GM23248 (cell line): ENCODE measurements around the gene TJP3. TPM values are rescaled to one million over a fixed set of nuclear protein-coding genes. Genes with fewer than 3 reads are reported as not detected.

Experiments used
- DNase-seq: peaks from one replicate; pipeline ENCODE4 v3.0.0-alpha.2; 2015
- H2AFZ ChIP-seq: fragments of 200-600 bp; sonication (generic); 2 replicates; pipeline ENCODE4 v1.6.1; 2016; ENCODE audit warnings: antibody characterized with exemption
- H3F3A ChIP-seq: fragments of 200-600 bp; sonication (generic); 2 replicates; pipeline ENCODE4 v1.6.1; 2016; ENCODE audit warnings: mild to moderate bottlenecking, antibody characterized with exemption, mixed run types; ENCODE audit not compliant: insufficient read depth
- H3K27ac ChIP-seq: fragments of 200-600 bp; sonication (generic); 2 replicates; pipeline ENCODE4 v1.5.1; 2016; ENCODE audit warnings: mild to moderate bottlenecking
- H3K27me3 ChIP-seq: fragments of 200-600 bp; sonication (generic); replicated peaks from 2 replicates; pipeline ENCODE4 v1.6.1; 2016; ENCODE audit warnings: mild to moderate bottlenecking; ENCODE audit not compliant: insufficient read depth
- H3K36me3 ChIP-seq: fragments of 200-600 bp; sonication (generic); 2 replicates; pipeline ENCODE4 v1.6.1; 2016; ENCODE audit warnings: low read depth, mild to moderate bottlenecking
- H3K4me1 ChIP-seq: fragments of 200-600 bp; sonication (generic); 2 replicates; pipeline ENCODE4 v1.6.1; 2016; ENCODE audit warnings: mild to moderate bottlenecking; ENCODE audit not compliant: insufficient read depth
- H3K4me2 ChIP-seq: fragments of 200-600 bp; sonication (generic); one replicate; pipeline ENCODE4 v1.6.1; 2016; ENCODE audit warnings: mild to moderate bottlenecking; ENCODE audit not compliant: unreplicated experiment
- H3K4me3 ChIP-seq: fragments of 200-600 bp; sonication (generic); 2 replicates; pipeline ENCODE4 v1.5.1; 2016; ENCODE audit warnings: mild to moderate bottlenecking
- H3K79me2 ChIP-seq: fragments of 200-600 bp; sonication (generic); 2 replicates; pipeline ENCODE4 v1.6.1; 2016; ENCODE audit warnings: mild to moderate bottlenecking; ENCODE audit not compliant: insufficient read depth
- H3K9ac ChIP-seq: fragments of 200-600 bp; sonication (generic); 2 replicates; pipeline ENCODE4 v1.6.1; 2016; ENCODE audit warnings: mild to moderate bottlenecking
- H3K9me2 ChIP-seq: fragments of 200-600 bp; sonication (generic); 2 replicates; pipeline ENCODE4 v1.6.1; 2016; ENCODE audit warnings: mixed run types, mild to moderate bottlenecking, moderate library complexity; ENCODE audit not compliant: insufficient read depth
- H3K9me3 ChIP-seq: fragments of 200-600 bp; sonication (generic); one replicate; pipeline ENCODE4 v1.6.1; 2017; ENCODE audit warnings: low read depth
- H4K20me1 ChIP-seq: fragments of 200-600 bp; sonication (generic); 2 replicates; pipeline ENCODE4 v1.6.0; 2016; ENCODE audit not compliant: insufficient read depth
- EZH2 ChIP-seq: fragments of 200-600 bp; sonication (generic); IDR thresholded peaks from 2 replicates; pipeline ENCODE4 v1.6.1; 2018; ENCODE audit warnings: antibody characterized with exemption, mild to moderate bottlenecking; ENCODE audit not compliant: insufficient read depth, poor library complexity, severe bottlenecking
- EZH2phosphoT487 ChIP-seq: fragments of 200-600 bp; sonication (generic); IDR thresholded peaks from 2 replicates; pipeline ENCODE4 v1.6.1; 2018; ENCODE audit warnings: antibody characterized with exemption, moderate library complexity, mild to moderate bottlenecking, low read depth; ENCODE audit not compliant: insufficient read depth
- WGBS, 2 experiments: methylation state at CpG; one replicate each; pipeline ENCODE4 v1.1.6; 2015 to 2017; ENCODE audit warnings: low lambda C conversion rate in 2 of 2, low coverage in 1 of 2; ENCODE audit errors: missing lambda C conversion rate in 2 of 2; 5-methylcytosine and 5-hydroxymethylcytosine counted together
- in situ Hi-C: fragments of 300-500 bp; cut with MboI; formaldehyde crosslinking; loops from 2 replicates; pipeline ENCODE4 v1.15.0; 2020
- polyA plus RNA-seq: library from polyadenylated mRNA; unstranded; fragments of >200 nt; fragmentation: Nextera tagmentation; extraction: Ambion mirVana; gene quantifications from 2 replicates; pipeline ENCODE4 v1.2.1, GENCODE V29; 2016
- total RNA-seq: library from RNA; depleted of rRNA; stranded (reverse); fragments of >200 nt; shearing (Covaris generic); gene quantifications from 2 replicates; pipeline ENCODE4 v1.2.3, GENCODE V29; 2014

The TJP3 gene
- total and polyA plus RNA-seq, 2 experiments from 2014 or later, result not detected

- 52 to 62% methylated on average over 11 to 12 of the region's 12 CpGs for WGBS, 2 experiments
- Histone ChIP-seq H3K27ac (no peak overlapping the region), H3K27me3 (no peaks in the 10 kb centered on the region), H4K20me1 (no peaks in the 10 kb centered on the region), H3F3A (no peaks in the 10 kb centered on the region), H3K9me3 (no peaks in the 10 kb centered on the region), H3K4me2 (peak overlapping the region; percentile 7), H2AFZ (no peak overlapping the region), H3K9ac (peak overlapping the region; percentile 88), H3K79me2 (peaks cover 64% of the 10 kb centered on the region), H3K36me3 (no peaks in the 10 kb centered on the region), H3K4me1 (0 out of 2 replicates have a peak, but pooled peaks cover 3% of the 10 kb centered on the region), H3K4me3 (no peak overlapping the region), H3K9me2 (no peaks in the 10 kb centered on the region)
- in situ Hi-C loops, result no loop called here
- TF ChIP-seq EZH2phosphoT487 (no peak), EZH2 (no peak)
- DNase-seq, result peak; percentile 52
These were observed 9.7 kb upstream of the TJP3 start for GRCh38 chr19:3698386-3698950.

- DNase-seq, result peak; percentile 82
- Histone ChIP-seq H3K79me2 (peaks cover 57% of the 10 kb centered on the region), H3F3A (no peaks in the 10 kb centered on the region), H4K20me1 (no peaks in the 10 kb centered on the region), H3K9ac (peak overlapping the region; percentile 88), H3K27ac (peak overlapping the region; percentile 52), H3K4me3 (peak overlapping the region; percentile 83), H3K27me3 (no peaks in the 10 kb centered on the region), H2AFZ (peak overlapping the region; percentile 57), H3K4me1 (0 out of 2 replicates have a peak, but pooled peaks cover 3% of the 10 kb centered on the region), H3K4me2 (peak overlapping the region; percentile 99), H3K36me3 (no peaks in the 10 kb centered on the region), H3K9me3 (no peaks in the 10 kb centered on the region), H3K9me2 (no peaks in the 10 kb centered on the region)
- no peak for TF ChIP-seq EZH2
- no peak for TF ChIP-seq EZH2phosphoT487
- WGBS, 2 experiments, result 5 to 7% methylated on average over 20 to 34 of the region's 34 CpGs
- in situ Hi-C loops, result no loop called here
These were observed 9.0 kb upstream of the TJP3 start for GRCh38 chr19:3698974-3699740.

GRCh38 chr19:3699741-3700241 is 8.4 kb upstream of the TJP3 start:
- Histone ChIP-seq H2AFZ (peak overlapping the region; percentile 57), H3K4me2 (peak overlapping the region; percentile 99), H3K4me3 (peak overlapping the region; percentile 83), H4K20me1 (no peaks in the 10 kb centered on the region), H3K9me2 (no peaks in the 10 kb centered on the region), H3K4me1 (0 out of 2 replicates have a peak, but pooled peaks cover 3% of the 10 kb centered on the region), H3K27ac (peak overlapping the region; percentile 52), H3K9me3 (no peaks in the 10 kb centered on the region), H3K36me3 (no peaks in the 10 kb centered on the region), H3K9ac (peak overlapping the region; percentile 88), H3K79me2 (peaks cover 50% of the 10 kb centered on the region), H3K27me3 (no peaks in the 10 kb centered on the region), H3F3A (no peaks in the 10 kb centered on the region)
- no peak for TF ChIP-seq EZH2
- no peak for TF ChIP-seq EZH2phosphoT487
- no peak for DNase-seq
- in situ Hi-C loops, result loop anchor here (10.0 kb wide), 1 partner anchor 165 kb away; the partner anchor contains the start of gene TEKTIP1
- 0 to 2% methylated on average over 1 to 41 of the region's 43 CpGs for WGBS, 2 experiments

- Histone ChIP-seq H3K4me1 (0 out of 2 replicates have a peak, but pooled peaks cover 3% of the 10 kb centered on the region), H3K79me2 (peaks cover 44% of the 10 kb centered on the region), H4K20me1 (no peaks in the 10 kb centered on the region), H3K27ac (peak within 1 kb of the TSS; percentile 52), H3F3A (no peaks in the 10 kb centered on the region), H3K36me3 (no peaks in the 10 kb centered on the region), H3K9ac (peak within 1 kb of the TSS; percentile 88), H3K9me2 (no peaks in the 10 kb centered on the region), H2AFZ (peak within 1 kb of the TSS; percentile 57), H3K9me3 (no peaks in the 10 kb centered on the region), H3K4me2 (peak within 1 kb of the TSS; percentile 99), H3K4me3 (peak within 1 kb of the TSS; percentile 83), H3K27me3 (no peaks in the 10 kb centered on the region)
- no peak for TF ChIP-seq EZH2
- TF ChIP-seq EZH2phosphoT487, result no peak
- peak; percentile 94 for DNase-seq
- in situ Hi-C loops, result loop anchor here (10.0 kb wide), 1 partner anchor 166 kb away; the partner anchor contains the start of gene TEKTIP1
- WGBS, 2 experiments, result 3 to 6% methylated on average over 39 to 82 of the region's 82 CpGs
These were observed 7.7 kb upstream of the TJP3 start, which contains the start of gene PIP5K1C for GRCh38 chr19:3700242-3701032. TSS of gene PIP5K1C (minus strand) at chr19:3700468. CDS start at chr19:3700390, 78 bp downstream.
